Middle frontal gyrus (tissue), 1 donor: Measurements from ENCODE around the gene NCAM1.
"Not testable (repeated sequence)": the region's sequence is repeated elsewhere in the genome, so short reads cannot be mapped to it uniquely, and the experiment has no call there.

Experiments used
- DNase-seq: peaks from one replicate; pipeline ENCODE4 v3.0.0-alpha.2; 2015; ENCODE audit warnings: low spot score; ENCODE audit errors: extremely low spot score

NCAM1 gene

GRCh38 chr11:113298496-113298895, 337.3 kb downstream of the NCAM1 start:
- DNase-seq = not testable (repeated sequence)

DNA sequence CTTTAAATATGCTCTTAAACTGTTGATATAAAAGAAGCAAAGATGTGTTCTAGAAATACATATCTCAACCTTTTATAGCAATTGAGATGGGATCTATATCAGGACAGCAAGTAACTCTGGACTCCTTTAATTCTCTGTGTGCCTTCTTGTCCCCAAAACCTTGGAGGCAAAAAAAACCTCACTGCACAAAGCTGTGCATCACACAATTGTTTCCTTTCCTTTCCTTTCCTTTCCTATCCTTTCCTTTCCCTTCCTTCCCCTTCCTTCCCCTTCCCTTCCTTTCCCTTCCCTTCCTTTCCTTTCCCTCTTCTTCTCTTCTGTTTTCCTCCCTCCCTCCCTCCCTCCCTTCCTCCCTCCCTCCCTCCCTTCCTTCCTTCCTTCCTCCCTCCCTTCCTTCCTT, 343.7 kb downstream of the NCAM1 start:
- no peak for DNase-seq

DNA sequence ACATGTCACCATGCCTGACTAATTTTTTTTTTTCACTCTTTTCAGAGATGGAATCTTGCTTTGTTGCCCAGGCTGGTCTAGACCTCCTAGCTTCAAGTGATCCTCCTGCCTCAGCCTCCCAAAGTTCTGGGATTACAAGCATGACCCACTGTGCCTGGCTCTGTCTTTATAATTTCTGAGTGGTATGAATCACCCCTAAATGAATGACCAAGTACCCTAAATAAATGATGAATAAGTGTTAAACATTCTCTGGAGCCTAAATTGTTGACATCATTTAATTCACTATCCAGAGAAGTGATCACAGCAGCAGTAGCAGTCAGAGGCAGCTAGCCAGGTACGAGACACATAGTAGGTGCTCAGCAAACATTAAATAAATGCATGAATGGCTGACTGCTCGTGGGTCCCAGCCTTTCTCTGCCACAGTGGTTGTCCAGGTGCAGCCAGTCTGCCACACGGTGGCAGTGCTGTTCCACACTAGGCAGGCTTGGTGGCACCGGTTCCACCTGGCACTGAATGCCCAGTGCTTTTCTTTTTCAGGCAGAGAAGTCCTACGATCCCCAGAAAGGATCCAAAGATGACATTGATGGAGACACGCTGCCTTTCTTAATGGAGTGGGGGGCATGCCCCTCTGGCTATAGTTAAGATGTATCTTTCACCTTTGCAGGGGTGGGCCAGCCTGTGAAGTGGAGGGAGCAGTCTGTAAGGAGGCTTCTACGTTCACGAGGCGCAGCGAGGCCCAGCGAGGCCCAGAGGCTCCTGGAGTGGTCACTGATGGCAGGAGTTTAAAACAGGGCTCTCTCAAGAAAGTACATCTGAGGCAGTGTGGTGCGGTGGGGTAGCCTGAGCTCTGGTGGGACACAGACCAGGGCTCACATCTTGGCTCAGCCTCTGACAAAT, 344.5 kb downstream of the NCAM1 start:
- peak; percentile 69 for DNase-seq

DNA sequence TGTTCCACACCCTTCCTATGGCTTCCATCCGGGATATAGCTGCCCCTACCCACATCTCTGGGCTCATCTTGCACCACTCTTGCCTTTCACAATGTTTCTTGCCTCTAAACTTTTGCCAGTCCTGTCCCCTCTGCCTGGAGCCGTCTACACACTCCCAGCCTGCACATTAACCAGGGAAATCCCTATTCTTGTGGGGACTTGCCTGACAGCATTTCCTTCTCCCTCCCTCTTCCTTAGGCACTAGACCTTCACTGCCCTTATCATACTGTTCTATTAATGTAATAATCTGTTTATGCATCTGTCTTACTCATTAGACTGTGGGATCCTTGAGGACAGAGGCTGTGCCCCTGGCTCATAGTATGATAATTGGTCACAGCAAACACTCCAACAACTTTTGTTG, 347.4 kb downstream of the NCAM1 start:
- no peak for DNase-seq

- DNase-seq = no peak
These were observed 350.3 kb downstream of the NCAM1 start for GRCh38 chr11:113311536-113311935.

DNA sequence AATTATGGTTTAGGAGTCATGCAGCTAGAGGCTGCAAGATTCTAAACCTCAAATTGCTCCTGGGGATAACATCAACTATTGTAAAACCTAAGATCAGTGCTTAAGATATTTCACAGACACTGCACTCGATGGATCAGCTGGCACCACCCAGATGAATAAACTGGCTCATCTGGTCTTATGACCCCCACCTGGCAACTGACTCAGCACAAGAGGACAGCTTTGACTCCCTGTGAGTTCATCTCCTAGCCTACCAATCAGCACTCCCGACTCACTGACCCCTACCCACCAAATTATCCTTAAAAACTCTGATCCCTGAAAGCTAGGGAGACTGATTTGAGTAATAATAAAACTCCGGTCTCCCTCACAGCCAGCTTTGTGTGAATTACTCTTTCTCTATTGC, 352.4 kb downstream of the NCAM1 start:
- DNase-seq = no peak

GRCh38 chr11:113314065-113314388, 352.8 kb downstream of the NCAM1 start:
- no peak for DNase-seq

DNA sequence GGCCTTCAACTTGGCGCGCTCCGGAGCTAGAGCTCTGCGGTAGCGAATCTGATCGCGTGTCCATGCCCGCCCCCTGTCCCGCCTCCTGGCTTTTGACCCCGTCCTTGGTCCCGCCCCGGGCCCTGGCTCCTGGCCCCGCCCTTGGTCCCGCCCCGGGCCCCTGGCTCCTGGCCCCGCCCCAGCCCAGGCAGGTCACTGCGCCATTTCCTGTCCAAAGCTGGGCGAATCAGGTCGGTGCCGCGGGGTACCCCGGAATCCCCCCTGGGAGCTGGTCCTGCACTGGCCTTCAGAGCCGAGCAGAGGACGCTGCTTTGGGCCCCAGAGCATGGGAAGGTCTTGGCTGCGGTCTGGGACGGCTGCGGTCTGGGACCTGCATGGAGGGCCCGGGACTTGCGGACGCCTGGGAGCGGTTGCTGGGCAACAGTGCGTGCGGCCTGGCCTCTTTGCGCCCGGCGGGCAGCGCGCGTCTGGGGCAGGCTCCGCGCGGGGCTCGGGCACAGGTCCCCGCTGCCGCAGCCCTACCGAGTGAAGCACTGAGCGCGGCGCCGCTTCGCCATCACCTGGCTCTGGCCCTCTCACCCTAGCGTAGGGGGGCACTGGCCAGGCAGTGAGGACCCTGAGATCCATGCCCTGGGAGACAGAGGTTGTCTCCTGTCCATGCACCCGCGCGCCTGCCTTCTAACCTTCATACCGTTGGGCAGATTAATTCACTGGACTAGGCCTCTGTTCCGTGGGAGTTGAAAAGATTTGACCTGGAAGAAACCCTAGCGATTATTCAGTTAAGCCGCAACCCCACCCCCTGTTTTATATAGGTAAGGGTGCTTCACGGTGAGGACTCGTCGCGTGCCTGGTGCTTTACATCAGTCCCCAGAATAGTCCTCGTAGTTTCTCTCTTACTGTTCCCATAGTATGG, 353.4 kb downstream of the NCAM1 start, which contains the start of gene TTC12:
TTC12 (plus strand) TSS at position 195 of the 913 bp plus-strand sequence. CDS start 1,675 bp downstream, outside the sequence.
- peak; percentile 77 for DNase-seq

GRCh38 chr11:113315811-113316210, 354.6 kb downstream of the NCAM1 start:
- DNase-seq = no peak

DNA sequence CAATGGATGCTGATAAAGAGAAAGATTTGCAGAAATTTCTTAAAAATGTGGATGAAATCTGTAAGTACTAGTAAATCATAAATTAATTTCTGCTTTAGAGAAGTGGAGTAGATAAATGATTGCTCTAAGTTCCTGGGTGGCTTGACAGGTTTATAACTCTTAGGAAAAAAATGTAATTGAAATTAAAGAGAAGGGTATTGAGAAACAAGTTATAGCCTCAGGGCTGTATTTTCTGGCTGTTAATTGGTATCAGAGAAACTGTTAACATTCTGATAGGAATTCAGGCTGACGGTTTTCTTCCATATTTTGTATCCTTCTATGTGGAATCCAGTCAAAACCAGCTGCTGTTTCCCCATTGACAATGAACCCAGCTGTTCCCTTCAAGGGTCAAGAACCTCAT, 355.0 kb downstream of the NCAM1 start:
- no peak for DNase-seq

- no peak for DNase-seq
These were observed 356.1 kb downstream of the NCAM1 start for GRCh38 chr11:113317339-113317738.

- no peak for DNase-seq
These were observed 357.9 kb downstream of the NCAM1 start for GRCh38 chr11:113319085-113319484.

GRCh38 chr11:113322158-113322557, 360.9 kb downstream of the NCAM1 start:
- DNase-seq = no peak

DNA sequence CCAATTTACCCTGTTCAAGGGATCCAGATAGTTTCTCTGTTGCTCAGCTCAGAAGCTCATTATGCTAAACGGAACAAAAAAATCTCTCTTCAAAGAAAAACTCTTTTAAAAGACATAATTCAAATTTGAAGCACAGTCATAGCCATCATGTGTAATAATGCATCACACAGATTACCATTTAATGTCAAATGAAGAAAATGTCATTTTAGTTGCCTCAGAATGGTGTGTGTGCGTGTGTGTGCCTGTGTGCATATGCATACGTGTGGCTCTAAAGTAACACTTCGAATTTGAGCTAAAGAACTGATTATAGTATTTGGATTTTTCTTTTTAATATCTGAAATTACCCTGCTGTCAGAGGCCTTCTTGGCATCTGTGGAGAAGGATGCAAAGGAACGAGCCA, 363.0 kb downstream of the NCAM1 start:
- no peak for DNase-seq
